GM19372 (cell line): ENCODE data around the gene UGDH.
"Not testable (repeated sequence)": the region's sequence is repeated elsewhere in the genome, so short reads cannot be mapped to it uniquely, and the experiment has no call there.

Experiments
- ATAC-seq: cut with Tn5 transposase; IDR thresholded peaks from one replicate; pipeline ENCODE4 v1.9.1; 2021; ENCODE audit warnings: mild to moderate bottlenecking, low read depth, moderate library complexity; ENCODE audit not compliant: unreplicated experiment

The UGDH gene

DNA sequence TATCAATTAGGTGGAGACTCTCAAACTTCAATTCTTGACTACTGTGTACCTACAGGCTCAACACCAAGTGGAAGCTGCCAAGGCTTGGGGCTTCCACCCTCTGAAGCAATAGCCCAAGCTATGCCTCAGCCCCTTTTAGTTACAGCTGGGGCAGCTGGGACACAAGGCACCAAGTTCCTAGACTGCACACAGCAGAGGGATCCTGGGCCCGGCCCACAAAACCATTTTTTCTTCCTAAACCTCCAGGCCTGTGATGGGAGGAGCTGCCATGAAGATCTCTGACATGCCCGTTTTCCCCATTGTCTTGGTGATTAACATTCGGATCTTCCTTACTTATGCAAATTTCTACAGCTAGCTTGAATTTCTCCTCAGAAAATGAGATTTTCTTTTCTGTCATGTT lies 3.4 kb upstream of the UGDH start:
- no peak for ATAC-seq

GRCh38 chr4:39529534-39529933 lies 2.3 kb upstream of the UGDH start:
- ATAC-seq = no peak

GRCh38 chr4:39528061-39528465 lies 824 bp upstream of the UGDH start:
- ATAC-seq = no peak

DNA sequence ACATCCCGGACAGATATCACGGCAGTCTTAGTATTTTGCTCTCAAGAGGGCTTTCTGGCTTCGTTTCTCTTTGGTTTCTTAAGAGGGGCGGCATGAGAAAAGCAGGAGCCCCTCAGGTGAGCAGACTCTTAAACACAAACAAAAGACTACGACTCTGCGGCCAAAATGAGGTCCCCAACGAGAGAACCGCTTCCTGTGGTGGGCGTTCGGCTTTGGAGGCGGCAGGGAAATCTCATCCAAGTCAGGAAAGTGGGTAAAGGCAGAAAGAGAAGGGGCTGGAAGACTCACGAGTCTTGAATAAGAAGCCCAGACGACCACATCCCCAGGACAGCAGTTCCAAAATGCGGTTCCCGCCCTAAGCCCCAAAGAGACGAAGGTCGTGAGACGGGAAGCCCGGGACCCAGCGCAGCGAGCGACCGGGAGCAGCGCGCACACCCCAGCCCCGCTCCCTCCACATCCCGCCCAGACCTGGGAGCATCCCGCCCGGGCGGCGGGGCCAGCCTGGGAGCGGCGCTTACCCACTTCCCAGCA lies 409 bp downstream of the UGDH start:
- no peak for ATAC-seq

GRCh38 chr4:39525822-39526690 lies 1.2 kb downstream of the UGDH start:
- ATAC-seq = no peak

- ATAC-seq = no peak
Observed at GRCh38 chr4:39524161-39524957, 2.9 kb downstream of the UGDH start.

DNA sequence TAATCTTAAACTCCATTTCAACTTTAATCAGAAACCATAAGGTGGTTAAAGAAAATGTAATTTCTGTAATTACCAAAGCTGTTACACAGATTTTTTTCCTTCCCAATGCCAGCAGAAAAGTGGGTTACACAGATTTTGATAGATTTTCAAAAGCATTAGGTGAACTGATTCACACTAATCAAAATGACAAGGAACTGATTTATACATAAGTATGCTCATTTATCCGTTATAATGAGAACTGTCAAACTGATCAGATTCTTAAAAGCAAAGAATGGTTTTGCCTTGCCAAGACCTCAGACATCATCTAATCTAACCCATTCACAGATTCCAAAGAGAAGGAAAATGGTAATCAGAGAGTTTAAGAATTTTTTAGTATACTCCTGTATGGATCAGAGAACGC lies 5.2 kb downstream of the UGDH start:
- ATAC-seq = no peak

DNA sequence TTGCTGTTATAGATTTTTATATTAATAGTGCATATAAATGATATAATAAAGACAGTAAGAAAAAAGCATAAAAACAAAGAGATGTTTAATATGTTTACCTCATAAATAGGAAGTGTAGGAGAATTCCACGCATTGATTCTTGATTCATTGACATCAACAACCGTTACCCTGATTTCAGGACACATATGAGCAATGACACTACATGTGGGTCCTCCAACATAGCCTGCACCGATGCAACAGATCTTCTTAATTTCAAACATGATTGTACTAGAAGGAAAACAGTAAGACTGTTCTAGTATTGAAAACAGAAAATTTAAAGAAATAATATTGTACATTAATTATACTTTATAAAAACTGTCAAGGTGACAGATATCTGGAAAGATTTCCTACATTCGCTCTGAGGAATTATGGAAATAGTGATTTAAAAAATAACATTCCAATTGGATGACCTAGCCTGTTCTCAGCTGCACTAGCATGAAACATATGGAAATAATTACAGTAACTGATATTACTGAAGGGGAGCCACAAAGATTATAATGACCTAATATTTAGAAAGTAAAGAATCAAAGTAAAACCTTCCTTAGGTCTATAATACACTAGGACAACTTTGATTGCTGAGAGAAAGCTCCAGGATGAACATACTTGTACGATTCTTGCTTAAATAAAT lies 5.9 kb downstream of the UGDH start:
- ATAC-seq = no peak

GRCh38 chr4:39518484-39518883 lies 8.8 kb downstream of the UGDH start:
- ATAC-seq = no peak

- no peak for ATAC-seq
Observed at GRCh38 chr4:39516407-39516966, 10.8 kb downstream of the UGDH start.

- ATAC-seq = not testable (repeated sequence)
Observed at GRCh38 chr4:39515669-39516401, 11.4 kb downstream of the UGDH start.

GRCh38 chr4:39514888-39515401 lies 12.3 kb downstream of the UGDH start:
- no peak for ATAC-seq

DNA sequence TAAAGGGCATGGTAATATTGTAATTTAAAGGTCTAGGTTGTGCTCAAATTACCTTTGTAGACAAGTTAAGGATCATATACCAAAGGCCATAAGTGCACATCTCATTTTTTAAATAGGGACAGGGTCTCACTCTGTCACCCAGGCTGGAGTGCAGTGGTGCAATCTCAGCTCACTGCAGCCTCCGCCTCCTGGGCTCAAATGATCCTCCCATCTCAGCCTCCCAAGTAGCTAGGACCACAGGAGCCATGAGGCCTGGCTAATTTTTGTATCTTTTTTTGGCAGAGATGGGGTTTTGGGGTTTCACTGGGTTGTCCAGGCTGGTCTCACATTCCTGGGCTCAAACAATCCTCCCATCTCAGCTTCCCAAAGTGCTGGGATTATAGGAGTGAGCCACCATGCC lies 13.0 kb downstream of the UGDH start:
- not testable (repeated sequence) for ATAC-seq

GRCh38 chr4:39510348-39510929 lies 16.8 kb downstream of the UGDH start:
- ATAC-seq = no peak

DNA sequence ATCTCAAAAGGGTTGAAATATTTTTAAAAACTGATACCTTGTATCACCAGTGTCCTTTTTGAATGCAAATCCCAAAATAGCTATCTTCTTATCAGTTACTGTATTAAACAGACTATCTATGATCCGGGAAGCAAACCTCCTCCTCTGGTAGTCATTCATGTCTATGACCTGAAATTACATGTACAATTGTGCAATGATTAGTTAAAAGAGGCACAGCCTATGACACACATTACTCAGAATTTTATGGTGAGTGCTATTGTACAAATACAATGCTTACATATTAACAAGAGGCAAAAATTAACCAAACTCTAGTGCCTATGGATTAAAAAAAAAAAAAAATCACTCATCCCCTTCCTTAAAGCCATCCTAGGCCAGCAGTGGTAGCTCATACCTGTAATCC lies 21.7 kb downstream of the UGDH start:
- ATAC-seq = no peak

DNA sequence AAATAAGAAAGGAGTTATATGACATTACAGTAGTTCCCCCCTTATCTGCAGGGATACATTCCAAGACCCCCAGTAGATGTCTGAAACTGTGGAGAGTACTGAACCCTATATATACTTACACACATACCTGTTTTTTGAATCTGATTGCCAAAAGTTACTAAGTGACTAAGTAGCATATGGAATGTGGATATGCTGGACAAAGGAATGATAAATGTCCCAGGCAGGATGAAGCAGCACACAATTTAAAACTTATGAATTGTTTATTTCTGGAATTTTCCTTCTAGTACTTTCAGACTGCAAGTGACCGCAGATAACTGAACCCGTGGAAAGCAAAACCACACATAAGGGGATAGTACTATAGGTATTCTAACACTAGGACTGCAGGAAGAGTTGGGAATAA lies 22.7 kb downstream of the UGDH start:
- no peak for ATAC-seq

DNA sequence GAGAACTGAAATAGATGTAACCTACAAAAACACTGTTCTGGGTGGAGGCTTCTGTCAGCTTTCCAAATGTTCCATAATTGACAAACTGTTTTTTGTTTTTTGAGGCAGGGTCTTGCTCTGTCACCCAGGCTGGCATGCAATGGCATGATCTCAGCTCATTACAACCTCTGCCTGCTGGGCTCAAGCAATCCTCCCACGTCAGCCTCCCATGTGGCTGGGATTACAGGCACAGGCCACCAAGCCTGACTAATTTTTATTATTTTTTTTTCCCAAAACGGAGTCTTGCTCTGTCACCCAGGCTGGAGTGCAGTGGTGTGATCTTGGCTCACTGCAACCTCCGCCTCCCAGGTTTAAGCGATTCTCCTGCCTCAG lies 24.6 kb downstream of the UGDH start:
- ATAC-seq = not testable (repeated sequence)

GRCh38 chr4:39502019-39502663 lies 25.1 kb downstream of the UGDH start:
- no peak for ATAC-seq

DNA sequence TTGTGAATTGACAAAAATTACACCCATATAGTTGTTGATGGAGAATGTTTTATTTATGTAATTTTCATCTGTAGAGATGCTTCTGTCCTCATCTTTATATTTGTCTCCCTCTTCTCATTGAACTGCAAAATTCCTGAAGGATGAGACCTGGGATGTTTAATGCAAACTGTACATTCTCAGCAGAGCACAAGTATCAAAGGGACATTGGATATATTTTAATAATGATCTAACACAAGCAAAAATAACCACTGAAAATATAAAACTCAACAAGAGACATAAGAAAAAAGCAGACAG lies 28.6 kb downstream of the UGDH start:
- no peak for ATAC-seq
